ENCODE results near the gene SPAG16.

DNA sequence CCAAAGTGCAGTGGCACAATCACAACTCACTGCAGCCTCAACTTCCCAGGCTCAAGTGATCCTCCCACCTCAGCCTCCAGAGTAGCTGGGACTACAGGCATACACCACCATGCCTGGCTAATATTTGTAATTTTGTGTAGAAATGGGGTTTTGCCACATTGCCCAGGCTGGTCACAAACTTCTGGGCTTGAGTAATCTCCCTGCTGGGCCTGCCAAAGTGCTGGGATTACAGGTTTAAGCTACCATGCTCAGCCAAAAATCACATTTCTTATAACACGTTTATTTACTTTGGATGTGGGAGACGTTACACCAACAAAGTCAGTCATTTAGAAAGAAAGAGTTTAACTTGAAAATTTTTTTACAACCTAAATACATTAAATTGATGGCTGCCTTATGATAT, 917.6 kb downstream of the SPAG16 start:
- TF ChIP-seq ISL1 (CRISPR knock-in tag; IDR thresholded peaks at IDR 0.05): no peak
- TF ChIP-seq, protein P1, sequence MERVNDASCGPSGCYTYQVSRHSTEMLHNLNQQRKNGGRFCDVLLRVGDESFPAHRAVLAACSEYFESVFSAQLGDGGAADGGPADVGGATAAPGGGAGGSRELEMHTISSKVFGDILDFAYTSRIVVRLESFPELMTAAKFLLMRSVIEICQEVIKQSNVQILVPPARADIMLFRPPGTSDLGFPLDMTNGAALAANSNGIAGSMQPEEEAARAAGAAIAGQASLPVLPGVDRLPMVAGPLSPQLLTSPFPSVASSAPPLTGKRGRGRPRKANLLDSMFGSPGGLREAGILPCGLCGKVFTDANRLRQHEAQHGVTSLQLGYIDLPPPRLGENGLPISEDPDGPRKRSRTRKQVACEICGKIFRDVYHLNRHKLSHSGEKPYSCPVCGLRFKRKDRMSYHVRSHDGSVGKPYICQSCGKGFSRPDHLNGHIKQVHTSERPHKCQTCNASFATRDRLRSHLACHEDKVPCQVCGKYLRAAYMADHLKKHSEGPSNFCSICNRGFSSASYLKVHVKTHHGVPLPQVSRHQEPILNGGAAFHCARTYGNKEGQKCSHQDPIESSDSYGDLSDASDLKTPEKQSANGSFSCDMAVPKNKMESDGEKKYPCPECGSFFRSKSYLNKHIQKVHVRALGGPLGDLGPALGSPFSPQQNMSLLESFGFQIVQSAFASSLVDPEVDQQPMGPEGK (CRISPR knock-in tag; IDR thresholded peaks at IDR 0.05; ENCODE audit: borderline replicate concordance): no peak
